HepG2 (cell line): ENCODE data around the gene SETD1A. TPM values are rescaled to one million over a fixed set of nuclear protein-coding genes. Genes with fewer than 3 reads are reported as not detected.

Experiments used
- ATF1 ChIP-seq: IDR thresholded peaks from 2 replicates; pipeline ENCODE4 v1.6.1; 2016; ENCODE audit warnings: mild to moderate bottlenecking, control low read depth
- CEBPZ ChIP-seq: IDR thresholded peaks from 2 replicates; pipeline ENCODE4 v1.6.1; 2012; ENCODE audit warnings: low read length, improper control_type of control experiment
- HNF1A ChIP-seq, 2 experiments: sonication (generic) in 1 of 2; formaldehyde crosslinking in 1 of 2; IDR thresholded peaks; 2 replicates each; pipeline versions ENCODE4 v1.4.0 to v1.6.1; 2016 to 2020; ENCODE audit warnings: borderline replicate concordance in 1 of 2, low read depth in 1 of 2, mild to moderate bottlenecking in 1 of 2, missing genetic modification reagents in 1 of 2
- SRF ChIP-seq: IDR thresholded peaks from 2 replicates; pipeline ENCODE4 v1.6.1; 2011; ENCODE audit warnings: mild to moderate bottlenecking, low read depth, low read length, moderate library complexity
- YEATS4 ChIP-seq: sonication (generic); formaldehyde crosslinking; IDR thresholded peaks from 2 replicates; pipeline ENCODE4 v1.4.0; 2020; ENCODE audit warnings: missing genetic modification reagents, borderline replicate concordance
- ZMYM3 ChIP-seq: sonication (generic); formaldehyde crosslinking; IDR thresholded peaks from 2 replicates; pipeline ENCODE4 v1.5.1; 2020; ENCODE audit warnings: mild to moderate bottlenecking, missing genetic modification reagents
- ZNF207 ChIP-seq: fragments of 450-650 bp; IDR thresholded peaks from 2 replicates; pipeline ENCODE4 v1.6.1; 2016; ENCODE audit warnings: antibody characterized with exemption, borderline replicate concordance
- ZNF407 ChIP-seq: sonication (generic); formaldehyde crosslinking; IDR thresholded peaks from one replicate; pipeline ENCODE4 v1.5.1; 2020; ENCODE audit warnings: mild to moderate bottlenecking, missing genetic modification reagents; ENCODE audit errors: not compliant biosample characterization
- ZNF615 ChIP-seq: sonication (generic); formaldehyde crosslinking; IDR thresholded peaks from 2 replicates; pipeline ENCODE4 v1.5.0; 2020; ENCODE audit warnings: mild to moderate bottlenecking, missing genetic modification reagents, borderline replicate concordance
- ZNF782 ChIP-seq: sonication (generic); formaldehyde crosslinking; IDR thresholded peaks from 2 replicates; pipeline ENCODE4 v1.4.0; 2020; ENCODE audit warnings: missing genetic modification reagents, mild to moderate bottlenecking, borderline replicate concordance
- ZSCAN9 ChIP-seq: IDR thresholded peaks from 2 replicates; pipeline ENCODE4 v1.6.1; 2016; ENCODE audit warnings: borderline replicate concordance
- polyA plus RNA-seq, 8 experiments: library from polyadenylated mRNA; depleted of rRNA in 3 of 8; stranded (reverse) in 7 of 8; unstranded in 1 of 8; fragments of >200 nt; fragmentation: Illumina TruSeq in 4 of 8; extraction: Trizol in 4 of 8; gene quantifications; 2 replicates each; pipeline versions ENCODE4 v1.2.1 to v1.2.3, GENCODE V29; 2011 to 2016; ENCODE audit warnings: low read depth in 4 of 8, missing spikeins in 1 of 8, mixed read lengths in 1 of 8; ENCODE audit not compliant: insufficient read depth in 1 of 8
- total RNA-seq, 5 experiments: library from RNA; depleted of rRNA; stranded (reverse); fragments of >200 nt; fragmentation: Illumina TruSeq; extraction: Trizol; gene quantifications; 2 replicates each; pipeline ENCODE4 v1.2.3, GENCODE V29; 2016; ENCODE audit warnings: low read depth in 1 of 5

Gene SETD1A
- total and polyA plus RNA-seq, 2 of the 13 experiments (the other 11 are each of a cell fraction or from before 2014, with no cell fraction given) = 3.8 to 5.6 TPM

- TF ChIP-seq HNF1A (IDR thresholded peaks at IDR 0.05; ENCODE audit: low read depth) = no peak
- no peak for TF ChIP-seq HNF1A (CRISPR knock-in tag; IDR thresholded peaks at IDR 0.05; ENCODE audit: borderline replicate concordance)
- TF ChIP-seq ZSCAN9 = no peak
- TF ChIP-seq YEATS4 = 0 out of 2 replicates have a peak, but pooled peaks have one; percentile 7
- no peak for TF ChIP-seq ZNF207
- no peak for TF ChIP-seq ATF1
- no peak for TF ChIP-seq ZMYM3 (CRISPR knock-in tag)
- TF ChIP-seq ZNF782 (CRISPR knock-in tag) = no peak
- no peak; the same call in 1 of the 2 replicates for TF ChIP-seq ZNF615 (CRISPR knock-in tag)
- no peak for TF ChIP-seq SRF
- peak; percentile 90 for TF ChIP-seq ZNF407 (CRISPR knock-in tag)
- no peak for TF ChIP-seq CEBPZ
These were observed 40.5 kb downstream of the SETD1A start (continued) for GRCh38 chr16:30997725-30998711.
